HEK293 (cell line): Measurements from ENCODE around the gene GNAI1.

Experiments
- CTCF ChIP-seq: fragments of 450-650 bp; formaldehyde crosslinking; IDR thresholded peaks from 2 replicates; pipeline ENCODE4 v1.5.1; 2016; ENCODE audit warnings: missing biosample characterization, missing genetic modification characterization
- KLF1 ChIP-seq: fragments of 450-650 bp; formaldehyde crosslinking; IDR thresholded peaks from 2 replicates; pipeline ENCODE4 v1.5.1; 2016; ENCODE audit warnings: missing biosample characterization, missing genetic modification characterization
- ZNF112 ChIP-seq: fragments of 450-650 bp; formaldehyde crosslinking; IDR thresholded peaks from 2 replicates; pipeline ENCODE4 v1.5.0; 2017; ENCODE audit warnings: missing biosample characterization, missing genetic modification characterization
- ZNF394 ChIP-seq: fragments of 450-650 bp; formaldehyde crosslinking; IDR thresholded peaks from 2 replicates; pipeline ENCODE4 v1.5.1; 2016; ENCODE audit warnings: missing biosample characterization, missing genetic modification characterization, mild to moderate bottlenecking, moderate library complexity, borderline replicate concordance
- ZNF513 ChIP-seq: fragments of 450-650 bp; IDR thresholded peaks from 2 replicates; pipeline ENCODE4 v1.5.1; 2018; ENCODE audit warnings: missing biosample characterization, missing genetic modification characterization
- ZNF768 ChIP-seq: fragments of 450-650 bp; formaldehyde crosslinking; IDR thresholded peaks from 2 replicates; pipeline ENCODE4 v1.5.1; 2018; ENCODE audit warnings: missing biosample characterization, mild to moderate bottlenecking, missing genetic modification characterization

GRCh38 chr7:80098795-80099194, 35.8 kb upstream of the GNAI1 start:
- TF ChIP-seq CTCF (tag by site-specific recombination) (no peak), KLF1 (tag by site-specific recombination) (no peak), ZNF112 (tag by site-specific recombination) (no peak), ZNF394 (no peak), ZNF768 (tag by site-specific recombination) (no peak), ZNF513 (tag by site-specific recombination) (no peak)
